ENCODE results near the gene ORAI2. TPM values are rescaled to one million over a fixed set of nuclear protein-coding genes. Genes with fewer than 3 reads are reported as not detected.
"Not testable (repeated sequence)": the region's sequence is repeated elsewhere in the genome, so short reads cannot be mapped to it uniquely, and the experiment has no call there.

Gene ORAI2
- total and polyA plus RNA-seq, 2 of the 8 experiments (the other 6 are each of a cell fraction or from before 2014, with no cell fraction given), result 20.7 to 35.2 TPM

GRCh38 chr7:102473271-102473991 is 40.1 kb downstream of the ORAI2 start (continued):
- TF ChIP-seq, protein P1, sequence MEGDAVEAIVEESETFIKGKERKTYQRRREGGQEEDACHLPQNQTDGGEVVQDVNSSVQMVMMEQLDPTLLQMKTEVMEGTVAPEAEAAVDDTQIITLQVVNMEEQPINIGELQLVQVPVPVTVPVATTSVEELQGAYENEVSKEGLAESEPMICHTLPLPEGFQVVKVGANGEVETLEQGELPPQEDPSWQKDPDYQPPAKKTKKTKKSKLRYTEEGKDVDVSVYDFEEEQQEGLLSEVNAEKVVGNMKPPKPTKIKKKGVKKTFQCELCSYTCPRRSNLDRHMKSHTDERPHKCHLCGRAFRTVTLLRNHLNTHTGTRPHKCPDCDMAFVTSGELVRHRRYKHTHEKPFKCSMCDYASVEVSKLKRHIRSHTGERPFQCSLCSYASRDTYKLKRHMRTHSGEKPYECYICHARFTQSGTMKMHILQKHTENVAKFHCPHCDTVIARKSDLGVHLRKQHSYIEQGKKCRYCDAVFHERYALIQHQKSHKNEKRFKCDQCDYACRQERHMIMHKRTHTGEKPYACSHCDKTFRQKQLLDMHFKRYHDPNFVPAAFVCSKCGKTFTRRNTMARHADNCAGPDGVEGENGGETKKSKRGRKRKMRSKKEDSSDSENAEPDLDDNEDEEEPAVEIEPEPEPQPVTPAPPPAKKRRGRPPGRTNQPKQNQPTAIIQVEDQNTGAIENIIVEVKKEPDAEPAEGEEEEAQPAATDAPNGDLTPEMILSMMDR (IDR thresholded peaks at IDR 0.05; ENCODE audit: control extremely low read depth in 1 of 3, insufficient read depth in 1 of 3, low read depth in 1 of 3, low read length in 3 of 3), result no peak

- not testable (repeated sequence) for H3K4me2 ChIP-seq (ENCODE audit: insufficient read depth in 1 of 2, low read depth in 2 of 2, low read length in 2 of 2); H3K79me2 ChIP-seq (ENCODE audit: control insufficient read depth in 1 of 2, insufficient read depth in 2 of 2, low read length in 2 of 2); H4K20me1 ChIP-seq (replicated peaks in 1 of 2; ENCODE audit: control insufficient read depth in 1 of 2, insufficient read depth in 2 of 2, low read length in 2 of 2); H3K9ac ChIP-seq (replicated peaks in 1 of 4; ENCODE audit: extremely low read depth in 1 of 4, low read depth in 3 of 4, low read length in 3 of 4); H3K4ac ChIP-seq (replicated peaks; ENCODE audit: insufficient read length, low read depth, low read length); H3K23ac ChIP-seq (ENCODE audit: insufficient read length); H4K5ac ChIP-seq (ENCODE audit: insufficient read length, low read depth, low read length); FAIRE-seq; H3K18ac ChIP-seq (ENCODE audit: extremely low read depth, low read length); H3K4me3 ChIP-seq (ENCODE audit: extremely low read depth in 1 of 4, insufficient read depth in 2 of 4, low read depth in 3 of 4, low read length in 4 of 4); H3K23me2 ChIP-seq (ENCODE audit: low read depth, low read length); H2BK12ac ChIP-seq (ENCODE audit: low read depth, low read length); H3K14ac ChIP-seq (ENCODE audit: insufficient read length); H4K8ac ChIP-seq (ENCODE audit: extremely low read depth, insufficient read depth, low read length); H2AK5ac ChIP-seq (ENCODE audit: low read depth, low read length); H3K79me1 ChIP-seq (ENCODE audit: low read depth, low read length); H2BK120ac ChIP-seq (replicated peaks; ENCODE audit: low read depth, low read length); H3K9me3 ChIP-seq (ENCODE audit: insufficient read depth in 2 of 2, low read depth in 1 of 2, low read length in 1 of 2); H3K56ac ChIP-seq (replicated peaks; ENCODE audit: insufficient read length, low read depth, low read length); H2BK20ac ChIP-seq (ENCODE audit: low read length); H3K4me1 ChIP-seq (replicated peaks in 1 of 4; ENCODE audit: control insufficient read depth in 3 of 4, insufficient read depth in 4 of 4, low read length in 3 of 4); H3K27ac ChIP-seq (ENCODE audit: low read depth, low read length); H2BK15ac ChIP-seq (ENCODE audit: low read length); H4K91ac ChIP-seq (replicated peaks; ENCODE audit: insufficient read length, low read length); H3K27me3 ChIP-seq (replicated peaks in 1 of 4; ENCODE audit: control insufficient read depth in 3 of 4, extremely low read depth in 1 of 4, insufficient read depth in 3 of 4, low read length in 3 of 4); H2AFZ ChIP-seq (ENCODE audit: low read length); H2BK5ac ChIP-seq (ENCODE audit: low read depth, low read length)
- peak in 1 of 2 experiments; percentile 35 for DNase-seq (ENCODE audit: low read depth in 1 of 2, low spot score in 2 of 2)
- ChIA-PET POLR2A (ENCODE audit: partially characterized antibody) (interaction anchor here (1.3 kb wide), 1 partner anchor 10 kb away, joined by 5 read pairs; the partner anchor contains the start of genes ALKBH4 and LRWD1), CTCF (ENCODE audit: partially characterized antibody) (interaction anchor here (1.5 kb wide), 1 partner anchor 62 kb away, joined by 3 read pairs; no protein-coding TSS in a partner anchor)
- no CpG with 5 or more reads among the region's 14 CpGs for WGBS, 2 experiments (ENCODE audit: extremely low coverage in 1 of 2, insufficient coverage in 1 of 2, insufficient read length in 1 of 2, insufficient replicate concordance in 2 of 2, low coverage in 1 of 2, low lambda C conversion rate in 2 of 2, missing lambda C conversion rate in 1 of 2)
- peaks cover 2 to 14% (median 8%) of the 10 kb centered on the region in 4 experiments; a peak in 5 of 8 replicates for H3K36me3 ChIP-seq (ENCODE audit: control insufficient read depth in 2 of 4, insufficient read depth in 4 of 4, low read length in 3 of 4)
Measured at GRCh38 chr7:102474116-102474515, 40.7 kb downstream of the ORAI2 start.
